ENCODE results near the gene CAMK2N1. TPM values are rescaled to one million over a fixed set of nuclear protein-coding genes. Genes with fewer than 3 reads are reported as not detected.

CAMK2N1 gene
- total and polyA plus RNA-seq, 2 experiments from 2014 or later, result 0.52 to 2.9 TPM

- no peak for TF ChIP-seq CTCF (conservative IDR thresholded peaks at IDR 0.05; ENCODE audit: low read depth in 2 of 2)
- TF ChIP-seq POLR2AphosphoS5 (IDR thresholded peaks at IDR 0.05; ENCODE audit: low read depth), result no peak
- no peak for TF ChIP-seq CREB1 (CRISPR knock-in tag; IDR thresholded peaks at IDR 0.05; ENCODE audit: low read depth)
- no peak for TF ChIP-seq STAT1 (IDR thresholded peaks at IDR 0.05; ENCODE audit: unreplicated experiment)
Observed at GRCh38 chr1:20534659-20535417, 48.8 kb upstream of the CAMK2N1 start (continued).

GRCh38 chr1:20533635-20534034 is 47.6 kb upstream of the CAMK2N1 start:
- Histone ChIP-seq H3K36me3 (ENCODE audit: insufficient read depth) (no peaks in the 10 kb centered on the region), H4K20me1 (replicated peaks; ENCODE audit: insufficient read depth) (no peaks in the 10 kb centered on the region), H3K27ac (ENCODE audit: low read depth) (no peak overlapping the region), H3K4me2 (no peak overlapping the region), H3F3A (replicated peaks; ENCODE audit: low read depth) (no peaks in the 10 kb centered on the region), H3K4me3 (no peak overlapping the region), H3K27me3 (ENCODE audit: insufficient read depth) (no peaks in the 10 kb centered on the region), H3K9me2 (ENCODE audit: insufficient read depth) (no peaks in the 10 kb centered on the region), H3K79me2 (replicated peaks; ENCODE audit: insufficient read depth) (no peaks in the 10 kb centered on the region), H3K4me1 (ENCODE audit: insufficient read depth) (no peaks in the 10 kb centered on the region), H2AFZ (no peak overlapping the region)
- Mint-ChIP-seq H3K4me1 (0 out of 3 replicates have a peak, but pooled peaks cover 2% of the 10 kb centered on the region), H3K27ac (no peak overlapping the region), H3K27me3 (ENCODE audit: insufficient read depth, low read depth, poor library complexity) (peaks cover 6% of the 10 kb centered on the region), H3K9me3 (no peaks in the 10 kb centered on the region), H3K4me3 (no peak overlapping the region), H3K36me3 (ENCODE audit: low read depth) (no peaks in the 10 kb centered on the region)
- DNase-seq (ENCODE audit: low spot score) (no peak), ATAC-seq (no peak)
- TF ChIP-seq EZH2phosphoT487 (IDR thresholded peaks at IDR 0.05; ENCODE audit: unreplicated experiment) (no peak), CTCF (conservative IDR thresholded peaks at IDR 0.05; ENCODE audit: low read depth in 2 of 2) (no peak), STAT1 (IDR thresholded peaks at IDR 0.05; ENCODE audit: unreplicated experiment) (no peak), ZNF114 (CRISPR knock-in tag; IDR thresholded peaks at IDR 0.05) (no peak), ZNF331 (CRISPR knock-in tag; IDR thresholded peaks at IDR 0.05; ENCODE audit: low read depth) (no peak), CREB1 (CRISPR knock-in tag; IDR thresholded peaks at IDR 0.05; ENCODE audit: low read depth) (no peak), REST (IDR thresholded peaks at IDR 0.05; ENCODE audit: unreplicated experiment) (no peak), EZH2 (IDR thresholded peaks at IDR 0.05; ENCODE audit: low read depth, unreplicated experiment) (no peak), NANOG (IDR thresholded peaks at IDR 0.05; ENCODE audit: borderline replicate concordance) (no peak), POLR2AphosphoS5 (IDR thresholded peaks at IDR 0.05; ENCODE audit: low read depth) (no peak)

All from GM23338 (cell line).